B cell (primary cell): ENCODE results near the gene ADCY2.

Source experiments
- EZH2 ChIP-seq: IDR thresholded peaks from 2 replicates; pipeline ENCODE4 v1.6.1; 2012; ENCODE audit warnings: borderline replicate concordance, low read depth, mild to moderate bottlenecking, moderate library complexity, low read length; ENCODE audit not compliant: insufficient read depth, poor library complexity, severe bottlenecking
- TF ChIP-seq, protein P1 (sequence below): fragments of 200-600 bp; IDR thresholded peaks from one replicate; pipeline ENCODE4 v1.8.0; 2022; ENCODE audit warnings: antibody characterized with exemption, mild to moderate bottlenecking

DNA sequence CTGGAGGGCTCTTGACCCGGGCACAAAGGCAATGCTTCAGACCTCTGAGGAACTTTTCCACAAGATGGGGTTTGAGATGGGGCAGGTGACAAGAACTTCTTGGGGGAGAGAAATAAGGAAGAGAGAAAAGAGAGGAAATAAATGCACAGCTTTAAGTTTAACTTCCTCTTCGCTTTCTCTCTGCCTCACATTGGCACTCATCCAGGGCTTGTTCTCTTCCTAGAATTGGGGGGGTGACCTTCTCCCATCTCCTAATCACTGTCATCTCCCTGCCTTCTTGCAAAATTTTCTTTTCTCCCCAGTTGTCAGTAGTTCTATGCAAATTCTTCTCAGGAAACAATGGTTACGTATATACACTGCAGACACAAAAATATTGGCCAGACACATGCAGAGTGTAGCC, 19.1 kb upstream of the ADCY2 start:
- TF ChIP-seq, protein P1, sequence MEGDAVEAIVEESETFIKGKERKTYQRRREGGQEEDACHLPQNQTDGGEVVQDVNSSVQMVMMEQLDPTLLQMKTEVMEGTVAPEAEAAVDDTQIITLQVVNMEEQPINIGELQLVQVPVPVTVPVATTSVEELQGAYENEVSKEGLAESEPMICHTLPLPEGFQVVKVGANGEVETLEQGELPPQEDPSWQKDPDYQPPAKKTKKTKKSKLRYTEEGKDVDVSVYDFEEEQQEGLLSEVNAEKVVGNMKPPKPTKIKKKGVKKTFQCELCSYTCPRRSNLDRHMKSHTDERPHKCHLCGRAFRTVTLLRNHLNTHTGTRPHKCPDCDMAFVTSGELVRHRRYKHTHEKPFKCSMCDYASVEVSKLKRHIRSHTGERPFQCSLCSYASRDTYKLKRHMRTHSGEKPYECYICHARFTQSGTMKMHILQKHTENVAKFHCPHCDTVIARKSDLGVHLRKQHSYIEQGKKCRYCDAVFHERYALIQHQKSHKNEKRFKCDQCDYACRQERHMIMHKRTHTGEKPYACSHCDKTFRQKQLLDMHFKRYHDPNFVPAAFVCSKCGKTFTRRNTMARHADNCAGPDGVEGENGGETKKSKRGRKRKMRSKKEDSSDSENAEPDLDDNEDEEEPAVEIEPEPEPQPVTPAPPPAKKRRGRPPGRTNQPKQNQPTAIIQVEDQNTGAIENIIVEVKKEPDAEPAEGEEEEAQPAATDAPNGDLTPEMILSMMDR = no peak
- TF ChIP-seq EZH2 = no peak
